ENCODE results near the gene PIEZO1. TPM values are rescaled to one million over a fixed set of nuclear protein-coding genes. Genes with fewer than 3 reads are reported as not detected.

Gene PIEZO1
- total RNA-seq, 1 experiment from 2014 or later = 224 TPM

DNA sequence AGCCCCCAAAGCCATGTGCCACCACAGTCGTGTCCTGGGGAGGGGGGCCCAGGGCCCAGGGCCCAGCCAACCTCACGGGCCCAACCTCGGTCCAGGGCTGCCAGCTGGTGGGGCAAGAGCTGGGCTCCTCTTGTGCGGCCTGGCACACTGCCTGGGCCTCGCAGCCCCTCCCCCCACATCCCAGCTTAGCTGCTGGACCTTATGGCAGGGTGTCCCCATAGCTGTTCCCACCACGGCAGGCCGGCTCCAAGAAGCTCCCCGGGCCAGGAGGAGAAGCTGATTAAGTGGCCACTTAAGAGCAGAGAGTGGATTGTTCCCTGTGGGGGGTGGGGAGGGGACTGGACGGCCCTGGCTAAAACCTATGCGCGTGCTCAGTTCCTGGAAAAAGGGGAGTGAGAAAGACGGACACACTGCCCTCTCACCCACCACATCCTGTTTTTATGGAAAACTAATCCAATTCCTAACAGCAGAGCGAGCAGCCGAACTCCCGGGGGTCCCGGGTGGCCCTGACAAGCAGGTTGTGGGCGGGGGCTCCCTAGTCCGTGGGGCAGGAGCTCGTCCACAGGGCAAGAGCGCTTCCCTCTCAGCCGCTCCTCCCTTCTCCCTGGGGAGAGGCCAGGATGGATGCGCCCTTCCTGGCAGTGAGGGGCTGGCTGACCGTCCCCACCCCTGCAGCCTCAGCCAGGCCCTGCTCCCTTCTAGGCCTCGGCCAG is 16.8 kb downstream of the PIEZO1 start:
- Histone ChIP-seq H3K9me2 (ENCODE audit: insufficient read depth) (no peaks in the 10 kb centered on the region), H3K9ac (ENCODE audit: low read length) (no peak overlapping the region), H3K27ac (ENCODE audit: low read depth, low read length) (peak overlapping the region; percentile 92), H2AFZ (ENCODE audit: low read depth, low read length, poor library complexity, severe bottlenecking) (no peak overlapping the region), H3K4me3 (replicated peaks in 1 of 2; ENCODE audit: low read depth in 1 of 2, low read length in 2 of 2) (no peak overlapping the region), H3K4me2 (ENCODE audit: low read length) (no peak overlapping the region), H3K79me2 (ENCODE audit: insufficient read depth, low read length) (peaks cover 99% of the 10 kb centered on the region), H3K27me3 (ENCODE audit: insufficient read depth, low read length) (no peaks in the 10 kb centered on the region), H4K20me1 (ENCODE audit: insufficient read depth) (peaks cover 19% of the 10 kb centered on the region; the same call in 1 of the 2 replicates), H3K36me3 (ENCODE audit: control insufficient read depth in 1 of 2, insufficient read depth in 2 of 2, low read length in 2 of 2) (peaks cover 0 to 17% of the 10 kb centered on the region in 2 experiments; a peak in 1 of 4 replicates), H3K4me1 (ENCODE audit: control insufficient read depth in 1 of 2, insufficient read depth in 2 of 2, low read length in 2 of 2) (peaks cover 56 to 98% of the 10 kb centered on the region in 2 experiments), H3K9me3 (ENCODE audit: control insufficient read depth in 1 of 2, insufficient read depth in 1 of 2, low read depth in 1 of 2, low read length in 2 of 2) (no peaks in the 10 kb centered on the region)
- no peak for TF ChIP-seq FOSL1 (IDR thresholded peaks at IDR 0.05; ENCODE audit: low read depth)
- TF ChIP-seq SP1 (IDR thresholded peaks at IDR 0.05; ENCODE audit: low read depth) = no peak
- TF ChIP-seq, protein P1, sequence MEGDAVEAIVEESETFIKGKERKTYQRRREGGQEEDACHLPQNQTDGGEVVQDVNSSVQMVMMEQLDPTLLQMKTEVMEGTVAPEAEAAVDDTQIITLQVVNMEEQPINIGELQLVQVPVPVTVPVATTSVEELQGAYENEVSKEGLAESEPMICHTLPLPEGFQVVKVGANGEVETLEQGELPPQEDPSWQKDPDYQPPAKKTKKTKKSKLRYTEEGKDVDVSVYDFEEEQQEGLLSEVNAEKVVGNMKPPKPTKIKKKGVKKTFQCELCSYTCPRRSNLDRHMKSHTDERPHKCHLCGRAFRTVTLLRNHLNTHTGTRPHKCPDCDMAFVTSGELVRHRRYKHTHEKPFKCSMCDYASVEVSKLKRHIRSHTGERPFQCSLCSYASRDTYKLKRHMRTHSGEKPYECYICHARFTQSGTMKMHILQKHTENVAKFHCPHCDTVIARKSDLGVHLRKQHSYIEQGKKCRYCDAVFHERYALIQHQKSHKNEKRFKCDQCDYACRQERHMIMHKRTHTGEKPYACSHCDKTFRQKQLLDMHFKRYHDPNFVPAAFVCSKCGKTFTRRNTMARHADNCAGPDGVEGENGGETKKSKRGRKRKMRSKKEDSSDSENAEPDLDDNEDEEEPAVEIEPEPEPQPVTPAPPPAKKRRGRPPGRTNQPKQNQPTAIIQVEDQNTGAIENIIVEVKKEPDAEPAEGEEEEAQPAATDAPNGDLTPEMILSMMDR (IDR thresholded peaks at IDR 0.05 in 2 of 3, conservative IDR thresholded peaks at IDR 0.05 in 1 of 3; ENCODE audit: borderline replicate concordance in 1 of 3, insufficient read depth in 1 of 3, low read depth in 2 of 3, low read length in 2 of 3) = no peak
- TF ChIP-seq POLR2A (IDR thresholded peaks at IDR 0.05; ENCODE audit: borderline replicate concordance, extremely low read depth, insufficient read depth, insufficient read length) = no peak
- TF ChIP-seq CEBPB (IDR thresholded peaks at IDR 0.05; ENCODE audit: low read depth) = no peak
- TF ChIP-seq ZNF274 (IDR thresholded peaks at IDR 0.05; ENCODE audit: low read depth, low read length) = no peak
- no peak for TF ChIP-seq ZFX (IDR thresholded peaks at IDR 0.05)
- TF ChIP-seq SIN3A (IDR thresholded peaks at IDR 0.05; ENCODE audit: low read depth) = no peak
- no peak for TF ChIP-seq CBX3 (IDR thresholded peaks at IDR 0.05; ENCODE audit: low read depth)
- TF ChIP-seq, protein P2, sequence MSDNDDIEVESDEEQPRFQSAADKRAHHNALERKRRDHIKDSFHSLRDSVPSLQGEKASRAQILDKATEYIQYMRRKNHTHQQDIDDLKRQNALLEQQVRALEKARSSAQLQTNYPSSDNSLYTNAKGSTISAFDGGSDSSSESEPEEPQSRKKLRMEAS (IDR thresholded peaks at IDR 0.05) = no peak
- no peak for TF ChIP-seq SRF (IDR thresholded peaks at IDR 0.05; ENCODE audit: low read depth)
- TF ChIP-seq EZH2 (IDR thresholded peaks at IDR 0.05) = no peak
- TF ChIP-seq YY1 (IDR thresholded peaks at IDR 0.05; ENCODE audit: extremely low read depth, insufficient replicate concordance, low read depth, low read length) = no peak
- TF ChIP-seq TCF7L2 (IDR thresholded peaks at IDR 0.05; ENCODE audit: borderline replicate concordance, extremely low read depth, insufficient read depth, insufficient read length) = no peak
- no TSS peak for BruUV-seq (replicated peaks)
- DNase-seq (ENCODE audit: low read depth, low spot score) (no peak), ATAC-seq (no peak)
- RAD21 ChIA-PET (ENCODE audit: low non-redundant PET in 1 of 2, low total read pairs in 2 of 2, uncharacterized antibody in 2 of 2, unreplicated experiment in 2 of 2) = no interaction called here
- POLR2A ChIA-PET = no interaction called here
- intact Hi-C loops (cut with micrococcal nuclease) = no loop called here
- CTCF ChIA-PET = interaction anchor here (1.0 kb wide), 1 partner anchor 31 kb away, joined by 4 read pairs; no protein-coding TSS in a partner anchor

Measured in HCT116 (cell line).